Gastroesophageal sphincter (tissue), 4 donors: Measurements from ENCODE around the gene UVRAG. TPM values are rescaled to one million over a fixed set of nuclear protein-coding genes. Genes with fewer than 3 reads are reported as not detected.

Experiments
- ATAC-seq: fragments of 150-250 bp; one replicate; pipeline ENCODE4 v1.9.1; 2016; ENCODE audit warnings: mild to moderate bottlenecking, moderate library complexity
- H3K27ac ChIP-seq, 4 donors: fragments of 200-600 bp; sonication (generic) in 3 of 4; 1 replicate in 3 of 4; 2 replicates in 1 of 4; pipeline ENCODE4 v1.5.1; 2016 to 2019
- H3K27me3 ChIP-seq: fragments of 200-600 bp; sonication (generic); one replicate; pipeline ENCODE4 v1.5.1; 2019
- H3K36me3 ChIP-seq, 2 donors: fragments of 200-600 bp; sonication (generic); one replicate each; pipeline ENCODE4 v1.5.1; 2019; ENCODE audit warnings: control low read depth in 1 of 2
- H3K4me1 ChIP-seq, 3 donors: fragments of 200-600 bp; sonication (generic); 1 replicate in 2 of 3; 2 replicates in 1 of 3; pipeline ENCODE4 v1.5.1; 2016 to 2019; ENCODE audit warnings: control low read depth in 2 of 3
- H3K4me3 ChIP-seq, 2 donors: fragments of 200-600 bp; sonication (generic); one replicate each; pipeline ENCODE4 v1.5.1; 2019; ENCODE audit warnings: mild to moderate bottlenecking in 1 of 2, moderate library complexity in 1 of 2
- H3K9me3 ChIP-seq, 3 donors: fragments of 200-600 bp; sonication (generic); one replicate each; pipeline ENCODE4 v1.5.1; 2017 to 2019; ENCODE audit warnings: control low read depth in 2 of 3
- CTCF ChIP-seq, 4 experiments: fragments of 200-600 bp in 2 of 4; fragments of 450-650 bp in 2 of 4; sonication (generic) in 1 of 4; IDR thresholded peaks; one replicate each; pipeline ENCODE4 v1.5.1; 2017 to 2019; ENCODE audit warnings: antibody characterized with exemption in 4 of 4, mild to moderate bottlenecking in 2 of 4, moderate library complexity in 2 of 4
- EP300 ChIP-seq: sonication (generic); formaldehyde crosslinking; IDR thresholded peaks from one replicate; pipeline ENCODE4 v1.6.1; 2017; ENCODE audit warnings: antibody characterized with exemption, mild to moderate bottlenecking
- POLR2A ChIP-seq, 2 donors: fragments of 450-650 bp; IDR thresholded peaks; one replicate each; pipeline ENCODE4 v1.6.1; 2017; ENCODE audit warnings: antibody characterized with exemption in 2 of 2, mild to moderate bottlenecking in 2 of 2, moderate library complexity in 1 of 2
- POLR2AphosphoS5 ChIP-seq: sonication (generic); formaldehyde crosslinking; IDR thresholded peaks from one replicate; pipeline ENCODE4 v1.6.1; 2017; ENCODE audit warnings: antibody characterized with exemption
- WGBS, 2 donors: methylation state at CpG; one replicate each; pipeline ENCODE4 v1.1.5; 2018; ENCODE audit warnings: low coverage in 1 of 2; 5-methylcytosine and 5-hydroxymethylcytosine counted together
- total RNA-seq, 4 donors: library from RNA; depleted of rRNA; stranded (reverse); fragments of >200 nt; gene quantifications; one replicate each; pipeline ENCODE4 v1.1.0, GENCODE V29; 2016

Gene UVRAG
- total RNA-seq, 4 donors from 2014 or later = 28.1 to 50.1 (median 34.7) TPM

GRCh38 chr11:76129729-76130128 lies 314.7 kb downstream of the UVRAG start:
- TF ChIP-seq POLR2A (IDR thresholded peaks at IDR 0.05) (no peak), EP300 (no peak), POLR2AphosphoS5 (no peak)
- H3K4me1 ChIP-seq = peaks cover 4 to 32% (median 8%) of the 10 kb centered on the region in 3 donors
- no peak overlapping the region for H3K27ac ChIP-seq
- no peaks in the 10 kb centered on the region for H3K9me3 ChIP-seq
- no peak for ATAC-seq
- H3K4me3 ChIP-seq = no peak overlapping the region
- peaks cover 0 to 6% of the 10 kb centered on the region in 2 donors for H3K36me3 ChIP-seq
- 97% methylated on average over 2 of the region's 2 CpGs; no CpG with 5 or more reads in 1 of the 2 donors for WGBS, 2 donors
- H3K27me3 ChIP-seq = no peaks in the 10 kb centered on the region

GRCh38 chr11:76131142-76131541 lies 316.1 kb downstream of the UVRAG start:
- Histone ChIP-seq H3K4me3 (no peak overlapping the region), H3K4me1 (peaks cover 4 to 32% (median 8%) of the 10 kb centered on the region in 3 donors), H3K9me3 (no peaks in the 10 kb centered on the region), H3K27ac (peak overlapping the region in 3 of 4 donors; percentile 14 to 52 (median 25)), H3K27me3 (no peaks in the 10 kb centered on the region), H3K36me3 (peaks cover 0 to 15% of the 10 kb centered on the region in 2 donors)
- ATAC-seq = no peak
- TF ChIP-seq CTCF (IDR thresholded peaks at IDR 0.05) (no peak), POLR2AphosphoS5 (no peak), EP300 (no peak), POLR2A (IDR thresholded peaks at IDR 0.05) (no peak)
- WGBS, 2 donors = 52% methylated on average over 2 of the region's 2 CpGs; no CpG with 5 or more reads in 1 of the 2 donors

- Histone ChIP-seq H3K4me3 (no peak overlapping the region), H3K27me3 (no peaks in the 10 kb centered on the region), H3K36me3 (peaks cover 0 to 15% of the 10 kb centered on the region in 2 donors), H3K27ac (peak overlapping the region in 3 of 4 donors; percentile 14 to 52 (median 25)), H3K9me3 (no peaks in the 10 kb centered on the region), H3K4me1 (peaks cover 4 to 32% (median 8%) of the 10 kb centered on the region in 3 donors)
- WGBS, 2 donors = 33 to 34% methylated on average over 6 of the region's 6 CpGs
- TF ChIP-seq EP300 (no peak), POLR2A (IDR thresholded peaks at IDR 0.05) (no peak), CTCF (IDR thresholded peaks at IDR 0.05) (no peak), POLR2AphosphoS5 (no peak)
- no peak for ATAC-seq
Observed at GRCh38 chr11:76131671-76132631, 316.9 kb downstream of the UVRAG start.

- no peak for ATAC-seq
- no peak for TF ChIP-seq POLR2AphosphoS5
- TF ChIP-seq EP300 = no peak
- TF ChIP-seq POLR2A (IDR thresholded peaks at IDR 0.05) = no peak
- TF ChIP-seq CTCF (IDR thresholded peaks at IDR 0.05) = no peak
- H3K4me1 ChIP-seq = peaks cover 4 to 32% (median 8%) of the 10 kb centered on the region in 3 donors
- no peak overlapping the region for H3K27ac ChIP-seq
- H3K36me3 ChIP-seq = peaks cover 0 to 22% of the 10 kb centered on the region in 2 donors
- no peaks in the 10 kb centered on the region for H3K9me3 ChIP-seq
- no peaks in the 10 kb centered on the region for H3K27me3 ChIP-seq
- no peak overlapping the region for H3K4me3 ChIP-seq
- WGBS, 2 donors = 100% methylated on average over 1 of the region's 3 CpGs; no CpG with 5 or more reads in 1 of the 2 donors
Observed at GRCh38 chr11:76134239-76134638, 319.2 kb downstream of the UVRAG start.

GRCh38 chr11:76135491-76135890 lies 320.5 kb downstream of the UVRAG start:
- H3K4me3 ChIP-seq = no peak overlapping the region
- TF ChIP-seq EP300 (no peak), CTCF (IDR thresholded peaks at IDR 0.05) (no peak), POLR2A (IDR thresholded peaks at IDR 0.05) (no peak)
- peaks cover 4 to 26% (median 8%) of the 10 kb centered on the region in 3 donors for H3K4me1 ChIP-seq
- H3K27me3 ChIP-seq = no peaks in the 10 kb centered on the region
- H3K36me3 ChIP-seq = peaks cover 0 to 23% of the 10 kb centered on the region in 2 donors
- H3K27ac ChIP-seq = no peak overlapping the region
- no peaks in the 10 kb centered on the region for H3K9me3 ChIP-seq
- ATAC-seq = no peak
- 79 to 82% methylated on average over 5 of the region's 5 CpGs for WGBS, 2 donors
